GM19099 (cell line): Measurements from ENCODE around the gene AGMO.

ENCODE experiments used
- POLR2A ChIP-seq: IDR thresholded peaks from 3 replicates; pipeline ENCODE4 v1.6.1; 2011; ENCODE audit warnings: low read depth; ENCODE audit not compliant: insufficient read length; ENCODE audit errors: extremely low read depth

The AGMO gene

GRCh38 chr7:15561835-15562234 is at the start of gene AGMO:
AGMO (minus strand) TSS chr7:15562015.
- TF ChIP-seq POLR2A: no peak

- TF ChIP-seq POLR2A: no peak
Measured at GRCh38 chr7:15610503-15610902, 48.7 kb upstream of the AGMO start.

GRCh38 chr7:15609287-15609686 is 47.5 kb upstream of the AGMO start:
- TF ChIP-seq POLR2A: no peak

GRCh38 chr7:15607529-15608210 is 45.9 kb upstream of the AGMO start:
- no peak for TF ChIP-seq POLR2A

GRCh38 chr7:15606561-15606960 is 44.7 kb upstream of the AGMO start:
- TF ChIP-seq POLR2A: no peak

GRCh38 chr7:15604166-15604565 is 42.4 kb upstream of the AGMO start:
- TF ChIP-seq POLR2A: no peak

- no peak for TF ChIP-seq POLR2A
Measured at GRCh38 chr7:15603124-15603523, 41.3 kb upstream of the AGMO start.

GRCh38 chr7:15602236-15602635 is 40.4 kb upstream of the AGMO start:
- no peak for TF ChIP-seq POLR2A

- no peak for TF ChIP-seq POLR2A
Measured at GRCh38 chr7:15601175-15601574, 39.4 kb upstream of the AGMO start.

- TF ChIP-seq POLR2A: no peak
Measured at GRCh38 chr7:15600298-15600697, 38.5 kb upstream of the AGMO start.

GRCh38 chr7:15594461-15594860 is 32.6 kb upstream of the AGMO start:
- TF ChIP-seq POLR2A: no peak

GRCh38 chr7:15593382-15593781 is 31.6 kb upstream of the AGMO start:
- no peak for TF ChIP-seq POLR2A

- TF ChIP-seq POLR2A: no peak
Measured at GRCh38 chr7:15586266-15586665, 24.5 kb upstream of the AGMO start.

- no peak for TF ChIP-seq POLR2A
Measured at GRCh38 chr7:15584575-15584974, 22.8 kb upstream of the AGMO start.

- TF ChIP-seq POLR2A: no peak
Measured at GRCh38 chr7:15582773-15583172, 21.0 kb upstream of the AGMO start.

GRCh38 chr7:15581352-15581951 is 19.6 kb upstream of the AGMO start:
- no peak for TF ChIP-seq POLR2A
